ENCODE data around the gene SPAG6. TPM values are rescaled to one million over a fixed set of nuclear protein-coding genes. Genes with fewer than 3 reads are reported as not detected.

The SPAG6 gene
- total and polyA plus RNA-seq, 8 donors, result 1.4 to 14.0 (median 7.4) TPM; not detected in 1

DNA sequence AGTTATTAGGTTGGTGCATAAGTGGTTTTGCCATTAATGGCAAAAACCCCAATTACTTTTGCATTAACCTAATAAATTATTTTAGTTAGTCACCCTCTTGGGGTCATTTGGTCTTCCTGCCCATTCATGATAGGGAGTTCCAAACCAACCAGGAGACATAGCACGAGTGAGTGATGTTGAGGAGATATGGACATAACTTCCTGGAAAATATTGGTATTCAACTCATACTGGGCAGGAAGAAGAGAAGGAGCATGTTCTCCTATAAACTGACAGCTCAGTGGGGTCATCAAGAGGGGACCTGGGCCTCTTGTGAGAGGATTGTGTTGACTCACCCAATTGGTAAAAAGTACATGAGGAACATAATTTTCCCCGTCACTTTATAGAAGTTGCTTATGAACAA is 23.7 kb downstream of the SPAG6 start:
- Histone ChIP-seq H3K36me3 (no peaks in the 10 kb centered on the region), H3K27me3 (peaks cover 10 to 15% of the 10 kb centered on the region in 2 donors), H3K4me3 (no peak overlapping the region), H3K27ac (no peak overlapping the region), H3K9me3 (no peaks in the 10 kb centered on the region), H3K4me1 (peaks cover 0 to 7% of the 10 kb centered on the region in 2 donors)
- TF ChIP-seq, protein P1, sequence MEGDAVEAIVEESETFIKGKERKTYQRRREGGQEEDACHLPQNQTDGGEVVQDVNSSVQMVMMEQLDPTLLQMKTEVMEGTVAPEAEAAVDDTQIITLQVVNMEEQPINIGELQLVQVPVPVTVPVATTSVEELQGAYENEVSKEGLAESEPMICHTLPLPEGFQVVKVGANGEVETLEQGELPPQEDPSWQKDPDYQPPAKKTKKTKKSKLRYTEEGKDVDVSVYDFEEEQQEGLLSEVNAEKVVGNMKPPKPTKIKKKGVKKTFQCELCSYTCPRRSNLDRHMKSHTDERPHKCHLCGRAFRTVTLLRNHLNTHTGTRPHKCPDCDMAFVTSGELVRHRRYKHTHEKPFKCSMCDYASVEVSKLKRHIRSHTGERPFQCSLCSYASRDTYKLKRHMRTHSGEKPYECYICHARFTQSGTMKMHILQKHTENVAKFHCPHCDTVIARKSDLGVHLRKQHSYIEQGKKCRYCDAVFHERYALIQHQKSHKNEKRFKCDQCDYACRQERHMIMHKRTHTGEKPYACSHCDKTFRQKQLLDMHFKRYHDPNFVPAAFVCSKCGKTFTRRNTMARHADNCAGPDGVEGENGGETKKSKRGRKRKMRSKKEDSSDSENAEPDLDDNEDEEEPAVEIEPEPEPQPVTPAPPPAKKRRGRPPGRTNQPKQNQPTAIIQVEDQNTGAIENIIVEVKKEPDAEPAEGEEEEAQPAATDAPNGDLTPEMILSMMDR (IDR thresholded peaks at IDR 0.05), result no peak
- DNase-seq (no peak), ATAC-seq (no peak)
- intact Hi-C loops (cut with DNase I), result no loop called here

DNA sequence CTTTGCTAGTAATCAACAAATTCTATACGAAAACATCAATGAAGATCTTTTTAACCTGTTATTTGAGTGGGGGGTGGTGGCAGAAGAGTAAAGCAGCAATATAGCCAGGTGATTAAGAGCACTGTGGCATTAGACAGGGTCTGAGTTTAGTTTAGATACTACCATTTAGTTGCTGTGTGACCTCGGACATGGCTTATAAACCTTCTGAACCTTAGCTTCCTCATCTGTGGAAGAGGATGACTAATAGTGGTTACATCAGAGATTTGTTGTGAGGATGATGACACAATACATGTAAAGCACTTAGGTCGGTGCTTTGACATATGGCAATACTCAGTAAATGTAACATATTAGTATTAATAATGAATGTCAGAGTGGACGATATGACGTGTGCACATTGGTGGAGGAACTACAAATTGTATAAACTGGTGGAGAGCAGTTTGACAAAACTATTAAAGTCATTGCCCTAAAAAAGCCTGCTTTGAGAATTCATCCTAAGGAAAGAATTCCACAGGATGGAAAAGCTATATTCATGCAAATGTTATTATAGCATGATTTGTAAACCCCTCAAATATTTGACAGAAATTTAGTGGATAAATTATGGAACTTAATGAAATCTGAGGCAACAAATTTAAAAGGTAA is 24.3 kb downstream of the SPAG6 start:
- no peak for DNase-seq
- Histone ChIP-seq H3K4me3 (no peak overlapping the region), H3K27me3 (peaks cover 10 to 15% of the 10 kb centered on the region in 2 donors), H3K9me3 (no peaks in the 10 kb centered on the region), H3K4me1 (peaks cover 0 to 7% of the 10 kb centered on the region in 2 donors), H3K27ac (no peak overlapping the region), H3K36me3 (no peaks in the 10 kb centered on the region)
- peak; percentile 54 for ATAC-seq
- intact Hi-C loops (cut with DNase I), result no loop called here
- TF ChIP-seq, protein P1 (IDR thresholded peaks at IDR 0.05), result no peak

DNA sequence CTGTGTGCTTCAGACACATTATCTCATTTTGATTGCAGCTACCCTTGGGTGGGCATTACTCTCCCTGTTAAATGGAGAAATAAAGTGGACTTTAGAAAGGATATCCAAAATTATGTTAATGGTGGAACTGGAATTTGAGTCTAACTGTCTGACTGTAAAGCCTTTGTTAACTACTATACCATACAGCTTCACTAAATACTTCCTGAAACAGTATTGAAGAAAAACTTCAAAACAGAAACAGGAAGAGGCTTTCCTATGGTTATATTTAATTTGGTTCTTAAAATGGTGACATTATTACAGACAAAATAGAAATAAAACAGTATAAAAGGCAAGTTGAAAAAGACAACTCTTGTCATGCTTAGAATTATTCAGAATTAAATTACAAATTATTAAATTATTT is 25.0 kb downstream of the SPAG6 start:
- Histone ChIP-seq H3K36me3 (no peaks in the 10 kb centered on the region), H3K27me3 (peaks cover 4 to 15% of the 10 kb centered on the region in 2 donors), H3K4me1 (peaks cover 0 to 7% of the 10 kb centered on the region in 2 donors), H3K4me3 (no peak overlapping the region), H3K27ac (no peak overlapping the region), H3K9me3 (no peaks in the 10 kb centered on the region)
- ATAC-seq, result no peak
- intact Hi-C loops (cut with DNase I), result no loop called here
- DNase-seq, result no peak
- TF ChIP-seq, protein P1 (IDR thresholded peaks at IDR 0.05), result no peak

DNA sequence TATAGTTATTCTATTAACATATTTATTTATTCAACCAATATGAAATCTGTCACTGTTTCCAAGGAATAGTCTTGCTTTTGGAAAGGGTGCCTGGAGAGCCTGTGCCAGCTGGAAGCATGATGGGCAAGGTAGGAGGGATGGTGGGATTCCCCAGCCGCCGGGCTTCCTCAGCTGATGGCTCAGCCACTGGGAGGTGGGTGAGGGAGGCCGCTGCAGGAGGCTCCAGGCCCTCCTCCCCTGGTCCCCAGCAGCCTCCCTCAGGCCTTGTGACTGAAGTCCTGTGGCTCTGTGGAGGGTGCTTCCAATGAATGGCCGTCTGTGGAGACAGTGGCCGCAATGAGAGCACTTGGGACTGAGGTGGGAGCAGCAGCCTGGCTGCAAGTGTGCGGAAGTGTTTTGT is 27.0 kb downstream of the SPAG6 start:
- Histone ChIP-seq H3K27ac (no peak overlapping the region), H3K4me3 (no peak overlapping the region), H3K4me1 (peaks cover 0 to 7% of the 10 kb centered on the region in 2 donors), H3K9me3 (no peaks in the 10 kb centered on the region), H3K27me3 (peaks cover 4 to 11% of the 10 kb centered on the region in 2 donors), H3K36me3 (no peaks in the 10 kb centered on the region)
- intact Hi-C loops (cut with DNase I), result no loop called here
- ATAC-seq (no peak), DNase-seq (peak in 1 of 4 donors; percentile 49)
- TF ChIP-seq, protein P1 (IDR thresholded peaks at IDR 0.05), result no peak

DNA sequence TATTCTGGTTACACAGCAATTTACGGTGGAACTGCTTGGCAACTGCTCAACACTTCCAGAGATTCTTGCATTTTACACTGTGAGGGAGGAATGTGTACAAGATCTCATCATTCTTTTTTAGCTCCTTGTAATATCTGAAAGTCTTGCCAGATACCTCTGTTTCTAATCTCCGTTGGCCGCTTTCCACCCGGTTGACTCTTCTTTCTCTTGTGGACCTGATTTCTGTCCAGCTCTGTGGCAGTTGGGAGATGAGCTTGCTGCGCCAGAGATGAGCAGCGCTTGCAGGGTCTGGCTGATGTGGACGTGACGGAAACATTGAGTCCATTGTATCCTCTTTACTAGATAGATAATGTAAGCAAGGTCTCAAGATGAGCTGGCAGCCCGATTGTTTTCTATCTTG is 27.6 kb downstream of the SPAG6 start:
- TF ChIP-seq, protein P1 (IDR thresholded peaks at IDR 0.05), result no peak
- no peak overlapping the region for H3K27ac ChIP-seq
- ATAC-seq, result no peak

More for the DNA sequence above, 27.6 kb downstream of the SPAG6 start:
- intact Hi-C loops (cut with DNase I), result no loop called here
- DNase-seq, result no peak
- Histone ChIP-seq H3K4me1 (peaks cover 0 to 7% of the 10 kb centered on the region in 2 donors), H3K4me3 (no peak overlapping the region), H3K9me3 (no peaks in the 10 kb centered on the region), H3K27me3 (peaks cover 4 to 11% of the 10 kb centered on the region in 2 donors), H3K36me3 (no peaks in the 10 kb centered on the region)
